Amniotic stem cell (primary cell): ENCODE data around the gene IP6K3.
A peak's percentile ranks its signal among the peaks of the same experiment; 100 is the strongest.

Experiments used
- DNase-seq: peaks from one replicate; lab custom pipeline; 2025; lab: John Stamatoyannopoulos, UW

IP6K3 gene, protein sequence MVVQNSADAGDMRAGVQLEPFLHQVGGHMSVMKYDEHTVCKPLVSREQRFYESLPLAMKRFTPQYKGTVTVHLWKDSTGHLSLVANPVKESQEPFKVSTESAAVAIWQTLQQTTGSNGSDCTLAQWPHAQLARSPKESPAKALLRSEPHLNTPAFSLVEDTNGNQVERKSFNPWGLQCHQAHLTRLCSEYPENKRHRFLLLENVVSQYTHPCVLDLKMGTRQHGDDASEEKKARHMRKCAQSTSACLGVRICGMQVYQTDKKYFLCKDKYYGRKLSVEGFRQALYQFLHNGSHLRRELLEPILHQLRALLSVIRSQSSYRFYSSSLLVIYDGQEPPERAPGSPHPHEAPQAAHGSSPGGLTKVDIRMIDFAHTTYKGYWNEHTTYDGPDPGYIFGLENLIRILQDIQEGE

DNA sequence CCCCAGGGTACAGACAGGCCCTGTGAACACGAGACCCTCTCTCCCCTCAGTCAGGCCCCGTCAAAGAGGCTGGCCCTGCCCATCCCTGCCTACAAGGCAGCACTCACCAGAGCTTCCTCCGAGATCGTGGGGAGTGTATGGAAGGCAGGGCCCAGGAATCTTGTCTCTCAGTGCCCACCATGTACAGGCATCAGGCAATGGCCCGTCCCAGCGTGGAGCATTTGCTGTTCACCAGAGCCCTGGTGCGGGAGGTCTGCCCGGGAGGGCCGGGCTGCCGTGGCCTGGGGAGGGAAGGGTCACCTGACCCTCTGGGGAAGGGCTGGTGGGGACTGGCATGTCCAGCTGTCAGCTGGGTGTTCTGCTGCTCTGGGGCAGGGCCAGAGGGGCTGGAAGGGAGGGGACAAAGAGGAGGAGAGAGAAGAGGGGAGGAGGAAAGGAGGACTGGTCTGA is at the start of gene IP6K3:
Gene IP6K3, minus strand, starts transcription at position 255 of the 450 bp plus-strand sequence. CDS start 11,429 bp downstream, outside the sequence.
- no peak for DNase-seq

DNA sequence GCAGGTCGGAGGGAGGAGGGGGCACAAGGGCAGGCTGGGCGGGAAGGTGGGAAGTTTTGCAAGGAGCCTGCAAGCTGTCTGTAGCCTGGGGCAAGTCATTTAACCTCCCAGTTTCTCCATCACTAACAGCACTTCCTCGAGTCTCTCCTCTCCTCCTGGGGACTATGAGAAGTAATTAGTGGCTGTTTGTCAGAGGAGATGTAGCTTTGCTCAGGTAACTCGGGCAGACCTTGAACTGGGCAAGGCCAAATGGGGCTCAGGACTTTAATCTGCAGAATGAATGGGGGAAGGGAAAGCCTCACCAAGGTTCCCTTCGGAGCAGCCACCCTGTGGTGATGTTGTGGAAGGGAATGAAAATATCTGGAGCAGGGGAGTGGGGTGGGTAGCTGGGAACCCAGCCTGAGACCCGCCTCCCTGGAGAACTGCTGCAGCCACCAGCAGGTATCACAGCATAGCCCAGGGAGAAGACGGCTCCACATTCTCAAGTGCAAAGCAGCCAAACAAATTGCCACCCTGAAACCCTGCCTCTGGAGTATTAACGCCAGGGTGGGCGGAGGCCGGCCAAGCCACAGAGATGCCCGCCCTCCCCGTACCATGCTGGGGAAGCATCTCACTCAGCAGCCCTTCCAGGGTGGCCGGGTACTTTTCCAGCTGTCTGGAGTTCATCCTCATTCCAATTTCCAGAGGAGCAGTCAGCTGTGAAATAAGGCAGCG is 48.4 kb upstream of the IP6K3 start:
- no peak for DNase-seq

DNA sequence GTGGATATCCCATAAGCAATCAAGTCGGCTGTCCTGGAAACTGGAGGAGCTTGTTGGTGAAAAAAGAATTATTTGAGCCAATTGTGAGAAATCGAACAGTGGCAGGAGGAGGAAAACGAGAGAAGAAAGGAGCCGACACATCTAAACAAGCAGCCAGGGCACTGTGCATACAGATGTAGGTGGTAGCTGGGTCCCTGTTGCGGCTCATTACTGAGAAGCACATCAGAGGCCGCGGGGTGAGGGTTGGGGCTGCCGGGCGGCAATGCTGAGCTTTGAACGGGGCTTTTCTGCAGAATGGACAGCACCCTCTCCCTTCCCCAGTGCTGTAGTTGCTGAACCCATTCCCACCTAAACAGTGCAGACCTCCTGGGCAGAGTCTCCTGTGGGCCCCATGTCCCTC is 46.3 kb upstream of the IP6K3 start:
- DNase-seq: no peak

DNA sequence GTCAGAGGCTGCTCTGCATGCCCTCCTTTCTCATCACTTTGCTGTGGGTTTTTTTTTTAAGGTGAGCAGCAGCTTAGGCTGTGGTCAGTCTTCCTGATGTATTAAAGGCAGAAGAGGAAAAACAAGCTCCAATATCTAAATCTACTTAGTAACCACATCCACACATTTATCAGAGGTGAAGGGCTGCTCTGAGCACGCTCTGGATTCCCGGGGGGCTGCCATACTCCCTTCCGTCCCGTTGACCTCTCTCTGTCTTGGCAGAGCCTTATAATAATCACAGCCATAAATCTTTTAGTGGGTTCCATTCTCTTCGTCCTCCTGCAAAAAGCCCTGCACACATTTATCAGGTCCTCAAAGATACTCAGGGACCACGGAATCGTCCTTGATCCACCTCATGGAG is 44.9 kb upstream of the IP6K3 start:
- no peak for DNase-seq

DNA sequence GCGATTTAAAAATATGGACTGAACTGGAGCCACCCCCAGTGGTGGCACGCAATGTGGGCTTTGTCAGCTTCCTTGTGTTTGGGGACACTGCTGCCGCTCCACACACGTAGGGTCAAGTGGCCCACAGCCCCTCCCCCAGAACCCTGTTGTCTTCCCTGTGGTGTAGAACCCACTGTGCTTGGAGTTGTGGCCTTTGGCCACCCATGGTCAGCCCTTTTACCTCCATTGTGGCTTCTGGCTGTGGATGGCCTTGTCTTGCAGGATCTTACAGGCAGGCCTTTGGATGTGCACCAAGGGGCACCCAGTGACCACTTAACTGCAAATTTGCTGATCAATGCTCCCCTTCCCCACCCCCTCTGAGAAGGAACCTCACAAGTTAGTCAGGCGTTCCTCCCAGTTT is 44.2 kb upstream of the IP6K3 start:
- no peak for DNase-seq

DNA sequence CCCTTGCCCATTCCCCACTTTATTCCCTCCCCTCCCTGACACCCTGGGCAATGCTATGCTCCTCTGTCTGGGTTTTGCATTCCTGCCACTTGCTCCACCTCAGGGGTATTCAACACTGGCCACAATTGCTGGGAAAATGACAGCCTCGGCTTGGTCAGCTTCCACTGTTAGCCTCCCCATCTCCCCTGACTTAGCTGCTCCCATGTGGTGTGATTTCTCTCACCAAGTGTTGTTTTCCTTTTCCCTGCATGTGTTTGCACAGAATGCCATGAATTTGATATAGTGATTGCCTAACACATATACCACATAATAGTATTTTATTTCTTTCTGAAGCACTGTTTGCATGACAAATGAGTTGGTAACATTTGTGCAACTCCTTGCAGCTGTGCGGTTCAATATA is 43.7 kb upstream of the IP6K3 start:
- no peak for DNase-seq

DNA sequence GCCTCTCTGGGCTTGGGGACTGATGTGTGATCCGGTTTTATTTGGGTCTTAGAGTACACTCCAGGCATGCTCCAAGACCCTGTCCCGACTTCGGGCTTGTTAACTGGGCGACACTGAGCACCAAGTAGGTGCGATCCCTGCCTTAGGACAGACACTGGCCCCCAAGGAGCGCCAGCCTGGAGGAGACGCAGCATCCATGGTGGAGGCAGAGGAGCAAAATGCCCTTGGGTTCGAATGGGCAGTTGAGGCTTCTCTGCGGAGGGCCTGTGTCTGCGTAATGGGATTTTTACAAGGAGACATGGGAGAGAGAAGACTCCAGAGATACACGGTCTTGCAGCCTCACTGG is 42.8 kb upstream of the IP6K3 start:
- DNase-seq: no peak

DNA sequence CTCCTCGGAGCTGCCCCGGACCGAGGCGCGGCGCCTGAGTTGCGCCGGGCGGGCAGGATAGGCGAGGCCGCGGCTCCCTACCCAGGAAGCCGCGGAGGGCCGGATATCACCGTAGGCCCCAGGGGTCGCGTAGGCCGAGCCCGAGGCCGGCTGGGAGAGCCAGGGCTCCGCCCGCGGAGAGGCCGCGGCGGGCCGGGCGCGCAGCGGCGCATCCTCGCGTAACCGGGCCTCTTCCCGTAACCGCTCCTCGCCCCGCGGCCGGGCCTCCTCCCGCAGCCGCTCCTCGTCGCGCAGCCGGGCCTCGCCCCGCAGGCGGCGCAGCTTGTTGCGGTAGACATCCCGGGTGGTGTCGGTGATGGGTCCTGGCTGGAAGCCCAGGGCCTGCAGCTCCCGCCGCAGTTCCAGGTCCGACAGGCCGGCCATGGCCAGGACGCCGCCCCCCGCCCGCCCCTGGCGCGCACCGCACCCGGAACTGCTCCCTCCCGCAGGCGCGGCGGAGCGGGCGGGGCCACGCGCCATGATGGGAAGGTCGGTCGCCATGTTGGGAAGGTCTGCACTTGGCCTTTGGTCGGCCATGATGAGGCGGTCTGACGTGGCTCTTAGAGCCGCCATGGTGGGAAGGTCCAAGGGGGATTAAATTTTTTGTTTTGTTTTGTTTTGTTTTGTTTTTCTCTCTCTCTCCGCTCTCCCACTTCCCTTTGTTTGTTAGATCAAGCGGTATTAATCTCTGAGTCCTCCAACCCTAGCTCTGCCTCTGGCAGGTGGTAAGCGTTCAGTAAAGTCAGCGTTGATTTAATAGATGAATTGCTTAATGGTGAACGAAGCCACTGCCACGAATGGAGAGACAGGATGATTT is 42.2 kb upstream of the IP6K3 start, which contains the start of gene LEMD2:
Gene LEMD2, minus strand, starts transcription at position 437 of the 856 bp plus-strand sequence. Its CDS starts 14 bp downstream, at position 423.
- peak; percentile 73 for DNase-seq

DNA sequence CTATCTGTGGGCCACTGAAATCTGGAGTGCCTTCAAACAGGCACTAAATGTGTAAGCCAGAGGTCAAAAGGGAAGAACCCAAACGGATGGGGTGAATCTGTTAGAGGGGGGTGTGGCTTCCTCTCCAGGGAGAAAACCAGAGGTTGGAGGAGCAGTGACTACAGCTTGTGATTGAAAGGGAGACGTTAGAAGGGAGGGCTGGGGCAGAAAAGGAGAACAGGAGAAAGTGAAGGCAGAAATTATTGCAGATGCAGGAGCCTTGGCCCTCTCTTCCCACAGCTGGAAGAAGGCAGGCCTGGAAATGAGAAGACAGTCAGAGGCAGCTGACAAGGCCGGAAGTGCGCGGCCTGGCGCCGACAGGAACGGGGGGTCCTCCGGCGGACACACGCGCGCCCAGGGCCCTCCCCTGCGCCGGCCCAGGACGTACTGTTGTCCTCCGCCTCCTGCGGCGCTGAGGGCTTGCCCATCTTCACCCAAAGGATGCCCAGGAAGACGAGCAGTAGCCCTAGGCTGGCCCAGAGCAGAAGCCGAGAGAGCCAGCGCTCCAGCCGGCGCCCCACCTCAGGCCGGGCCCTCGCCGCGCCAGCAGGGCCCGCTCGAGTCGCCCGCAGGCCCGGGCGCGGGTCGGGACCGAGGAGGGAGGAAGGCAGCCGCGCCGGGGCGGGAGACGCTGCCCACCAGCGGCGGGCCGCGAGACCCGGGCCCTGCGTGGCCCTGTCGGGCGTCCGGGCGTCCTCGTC is 41.4 kb upstream of the IP6K3 start:
- DNase-seq: no peak

DNA sequence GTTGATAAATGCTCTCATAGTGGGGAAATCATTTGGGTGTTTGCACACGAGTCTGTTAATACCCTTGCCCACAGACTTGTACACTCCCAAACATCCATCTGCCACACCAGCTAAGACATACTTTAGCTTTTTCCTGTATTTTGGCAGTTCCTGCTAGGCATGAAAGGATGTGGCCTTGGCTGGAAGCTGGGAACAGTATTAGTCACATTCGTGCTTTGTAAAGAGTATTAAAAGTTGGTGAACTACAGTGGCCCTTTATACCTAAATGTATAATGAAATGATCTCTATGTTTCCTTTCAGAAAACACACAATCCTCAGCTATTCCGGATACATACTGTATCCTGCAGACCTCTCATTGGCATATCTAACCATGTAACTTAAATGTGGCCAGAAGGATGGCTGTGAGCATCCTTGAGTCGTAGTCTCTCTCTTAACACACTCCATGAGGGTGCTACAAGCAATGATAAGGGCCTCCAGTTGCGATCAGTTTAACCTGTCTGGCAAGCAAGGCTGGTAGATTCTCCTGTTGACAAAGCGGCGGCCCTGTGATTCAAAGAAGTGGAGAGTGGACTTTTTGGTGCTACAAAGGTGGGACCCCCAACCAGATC is 40.7 kb upstream of the IP6K3 start:
- DNase-seq: no peak

DNA sequence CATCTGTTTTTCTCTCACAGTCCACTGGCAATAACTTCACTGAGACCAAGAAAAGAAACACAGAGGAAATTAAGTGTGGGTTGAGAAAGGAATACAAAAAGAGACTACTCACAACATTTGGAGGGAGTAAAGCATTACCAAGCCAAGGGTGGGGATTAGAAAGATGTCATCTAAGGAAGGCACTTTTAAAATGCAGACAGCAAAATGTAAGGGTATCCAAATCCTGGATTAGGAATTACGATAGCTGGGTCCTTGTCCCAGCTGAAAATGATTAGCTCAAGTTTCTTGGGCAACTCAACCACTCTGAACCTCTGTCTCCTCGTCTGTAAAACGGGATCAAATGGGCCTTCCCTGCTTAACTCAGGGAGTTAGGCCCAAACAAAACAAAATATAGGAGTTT is 40.0 kb upstream of the IP6K3 start:
- DNase-seq: no peak

DNA sequence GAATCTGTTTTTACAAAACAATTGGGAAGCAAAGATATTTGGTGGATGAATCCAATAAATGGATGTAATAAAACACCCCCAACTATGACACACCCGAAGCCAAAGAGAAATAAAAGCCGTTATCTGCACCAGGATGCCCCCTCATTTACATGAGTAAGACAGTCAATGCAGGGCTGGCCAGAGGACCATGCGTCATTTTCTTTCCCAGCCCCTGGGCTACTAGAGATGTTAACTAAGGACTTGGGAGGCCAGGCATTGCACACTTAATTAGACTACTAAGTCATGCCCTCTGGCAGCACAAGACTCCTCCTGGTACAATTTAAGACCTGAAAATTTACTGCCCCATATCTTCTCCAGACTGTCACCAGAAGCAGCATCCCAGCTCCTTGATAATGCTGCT is 39.1 kb upstream of the IP6K3 start:
- DNase-seq: no peak

DNA sequence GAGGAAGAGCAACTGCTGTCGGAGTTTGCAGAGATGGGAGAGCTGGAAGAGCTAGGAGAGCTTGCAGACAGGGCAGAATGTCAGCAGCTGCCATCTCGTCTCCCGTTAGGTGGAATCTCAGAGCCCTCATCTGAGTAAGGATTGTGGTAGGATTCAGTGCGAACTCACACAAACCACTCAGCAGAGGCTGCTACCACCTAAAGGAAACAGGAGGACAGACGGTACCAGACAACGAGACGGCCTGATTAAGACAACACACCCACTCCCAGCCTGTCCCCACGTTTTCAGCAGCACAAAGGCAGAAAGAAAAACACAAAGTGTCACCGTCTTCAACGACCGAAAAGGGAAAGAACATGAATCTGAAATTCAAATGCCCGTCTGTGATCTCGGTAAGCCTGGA is 38.1 kb upstream of the IP6K3 start:
- no peak for DNase-seq

DNA sequence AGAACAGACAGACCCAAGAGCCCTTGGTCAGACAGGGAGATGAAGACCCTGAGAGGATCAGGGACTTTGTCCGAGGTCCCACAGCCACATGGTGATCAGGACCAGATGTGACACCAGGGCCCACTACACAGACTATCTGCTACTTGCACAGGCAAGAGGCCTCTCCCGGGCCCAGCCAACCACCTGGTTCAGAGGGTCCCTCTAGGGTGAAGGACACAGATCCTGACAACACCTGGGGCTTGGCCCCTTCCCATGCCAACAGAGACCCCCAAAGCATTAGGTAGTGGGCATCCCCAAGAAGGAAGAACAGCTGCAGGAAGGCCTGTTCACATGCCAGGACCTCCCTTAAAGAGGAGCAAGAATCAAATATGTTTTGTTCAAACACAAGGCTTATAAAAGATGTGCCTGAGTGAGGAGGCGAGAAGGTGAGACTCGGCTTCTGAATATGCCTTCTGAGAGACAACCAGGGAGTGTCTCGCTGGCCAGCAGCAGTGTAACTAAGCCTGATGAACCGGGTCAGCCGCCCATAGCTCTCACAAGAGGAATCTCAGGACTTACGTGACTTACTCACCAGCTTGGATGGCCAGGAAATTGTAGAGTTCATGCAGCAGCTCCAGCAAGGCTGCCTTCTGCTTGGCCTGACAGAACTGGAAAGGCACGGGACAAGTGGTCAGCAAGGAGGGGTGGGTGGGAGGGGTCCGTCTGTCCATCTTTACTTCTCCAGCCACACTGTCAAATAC is 37.2 kb upstream of the IP6K3 start:
- no peak for DNase-seq

DNA sequence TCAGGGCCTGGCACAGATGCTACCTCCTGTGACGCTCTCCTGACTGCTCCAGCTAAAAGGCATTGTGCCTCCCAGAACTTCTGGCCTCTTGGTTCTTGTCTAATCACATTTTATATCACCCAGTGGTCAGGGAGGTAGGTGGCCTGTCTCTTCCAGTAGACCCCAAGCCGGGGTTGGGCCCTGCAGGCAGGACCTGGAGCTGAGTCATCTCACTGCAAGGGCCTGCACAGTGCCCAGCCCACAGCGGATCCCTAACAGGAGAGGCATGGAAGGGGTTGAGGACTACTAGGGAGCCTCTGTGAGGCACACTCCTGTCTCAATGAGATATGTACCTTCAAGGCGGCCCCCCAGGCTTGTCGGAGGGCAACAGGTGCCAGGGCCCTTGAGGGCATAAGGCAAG is 35.9 kb upstream of the IP6K3 start:
- no peak for DNase-seq

DNA sequence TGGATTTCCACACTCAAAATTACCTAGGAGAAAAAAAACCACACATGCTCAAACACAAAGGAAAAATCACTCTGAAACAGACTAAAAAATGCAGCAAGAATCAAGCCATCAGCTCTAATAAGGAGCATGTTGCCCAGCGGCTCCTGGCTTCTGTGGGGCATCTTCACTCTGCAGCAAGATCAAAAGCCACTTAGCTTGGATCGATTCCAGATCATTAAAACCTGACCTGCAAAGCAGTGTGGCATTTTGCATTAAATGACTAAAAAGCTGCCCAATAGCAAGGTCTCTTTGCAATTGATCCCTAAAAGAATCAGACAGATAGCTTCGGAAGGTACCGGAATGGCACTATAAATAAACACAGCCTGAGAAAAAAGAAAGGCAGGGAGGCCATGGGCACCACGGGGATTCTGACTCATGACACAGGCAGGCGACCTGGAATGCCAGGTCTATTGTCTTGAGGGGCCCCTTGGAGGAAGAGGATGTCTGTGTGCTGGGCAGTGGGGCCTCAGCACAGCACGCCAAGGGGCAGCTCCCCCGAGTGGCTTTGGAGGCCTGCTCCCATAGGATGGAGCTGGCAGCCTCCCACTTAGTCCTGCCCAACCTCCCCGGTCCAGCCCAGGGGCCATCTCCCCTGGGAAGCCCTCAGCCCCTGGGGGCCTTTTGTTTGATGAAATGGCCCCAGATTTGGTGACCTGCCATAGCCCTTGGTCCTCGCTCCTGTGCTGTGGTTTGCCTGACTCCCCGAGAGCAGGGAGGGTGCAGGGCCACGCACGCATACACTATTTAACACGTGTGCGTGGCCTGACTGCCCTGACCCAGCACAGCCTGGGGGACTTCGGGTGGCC is 34.6 kb upstream of the IP6K3 start:
- no peak for DNase-seq

DNA sequence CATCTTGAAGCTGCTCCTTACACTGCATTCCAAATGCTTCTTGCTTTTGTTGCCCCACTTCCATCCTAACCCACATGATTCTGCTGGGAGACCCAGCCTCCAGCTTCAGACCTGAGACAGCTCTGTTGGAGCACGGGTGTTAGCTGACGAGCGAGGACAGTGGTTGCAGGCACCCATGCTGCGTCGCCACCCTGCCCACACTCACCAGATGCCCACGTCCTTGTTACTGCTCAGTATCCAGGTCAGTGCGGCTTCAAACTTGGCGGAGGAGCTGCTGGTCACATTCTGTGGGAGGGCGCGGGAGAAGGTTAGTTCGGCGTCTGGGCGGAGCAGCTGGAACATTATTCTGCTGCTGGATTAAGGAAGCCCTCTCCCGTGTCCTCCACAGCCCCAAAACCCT is 33.2 kb upstream of the IP6K3 start:
- no peak for DNase-seq

DNA sequence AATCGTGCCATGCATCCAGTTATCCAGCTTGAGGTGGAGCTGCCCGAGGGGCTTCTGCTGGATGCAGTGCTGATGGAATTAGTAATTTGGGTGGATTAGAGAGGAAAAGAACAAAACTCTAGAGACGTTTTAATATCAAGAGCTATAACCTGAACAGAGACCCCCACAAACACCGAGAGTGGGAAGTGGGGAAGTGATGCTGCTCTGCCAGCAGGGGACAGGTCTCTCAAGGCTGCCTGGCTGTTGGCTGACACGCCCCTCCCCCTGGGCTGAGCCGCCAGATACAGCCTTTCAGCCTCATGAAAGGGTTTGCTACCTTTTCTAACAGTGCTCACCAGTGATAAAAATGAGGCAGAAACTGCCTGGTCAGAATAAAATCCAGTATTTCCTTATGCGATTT is 32.6 kb upstream of the IP6K3 start:
- DNase-seq: no peak

DNA sequence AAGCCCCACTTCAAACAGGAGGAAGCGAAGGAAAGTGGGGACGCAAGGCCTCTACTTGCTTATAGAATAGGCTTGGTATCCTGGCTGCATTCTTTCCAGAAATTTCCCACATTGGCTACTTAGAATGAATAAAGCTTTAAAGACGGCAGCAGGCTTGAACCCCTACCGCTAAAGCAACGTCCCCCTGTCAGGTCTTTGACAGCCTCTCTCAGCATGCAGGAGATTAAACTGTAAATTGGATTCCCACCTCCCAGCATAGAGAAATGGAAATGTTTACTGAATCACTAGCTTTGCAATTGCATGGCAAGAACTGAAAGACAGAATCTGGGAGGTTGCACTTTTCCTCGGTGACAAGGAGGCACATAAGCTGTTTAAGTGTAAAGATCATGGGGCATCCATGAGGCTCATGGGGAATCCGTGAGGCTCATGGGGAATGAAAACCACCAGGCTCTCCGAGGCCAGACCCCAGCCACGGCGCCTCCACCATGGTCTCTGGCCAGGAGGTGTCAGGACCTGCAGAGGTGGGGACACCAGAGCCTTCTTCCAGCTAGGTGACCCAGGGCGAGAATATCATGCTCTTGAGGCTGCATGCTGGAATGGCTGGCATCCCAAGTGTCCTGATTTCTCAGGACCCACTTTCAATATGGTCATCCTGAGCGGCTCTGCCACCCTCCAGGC is 31.9 kb upstream of the IP6K3 start:
- DNase-seq: no peak
